GM23338 (cell line): Measurements from ENCODE around the gene PEX12. TPM values are rescaled to one million over a fixed set of nuclear protein-coding genes. Genes with fewer than 3 reads are reported as not detected.
"Not testable (repeated sequence)": the region's sequence is repeated elsewhere in the genome, so short reads cannot be mapped to it uniquely, and the experiment has no call there.

Experiments
- ATAC-seq: fragments of 200-7000 bp; cut with Tn5 transposase; 3 replicates; pipeline ENCODE4 v1.9.1; 2020
- DNase-seq: peaks from one replicate; pipeline ENCODE4 v3.0.0-alpha.2; 2015; ENCODE audit warnings: low spot score
- H2AFZ ChIP-seq: fragments of 200-600 bp; sonication (generic); 2 replicates; pipeline ENCODE4 v1.8.0; 2016; ENCODE audit warnings: antibody characterized with exemption, mild to moderate bottlenecking, moderate library complexity
- H3F3A ChIP-seq: fragments of 200-600 bp; sonication (generic); replicated peaks from 2 replicates; pipeline ENCODE4 v1.8.0; 2017; ENCODE audit warnings: antibody characterized with exemption, mixed run types, low read depth
- H3K27ac ChIP-seq: fragments of 200-600 bp; sonication (generic); 2 replicates; pipeline ENCODE4 v1.6.1; 2016; ENCODE audit warnings: low read depth
- H3K27me3 ChIP-seq: fragments of 200-600 bp; sonication (generic); 2 replicates; pipeline ENCODE4 v1.8.0; 2016; ENCODE audit warnings: mild to moderate bottlenecking, mixed run types, moderate library complexity; ENCODE audit not compliant: insufficient read depth
- H3K36me3 ChIP-seq: fragments of 200-600 bp; sonication (generic); 2 replicates; pipeline ENCODE4 v1.8.0; 2016; ENCODE audit warnings: mild to moderate bottlenecking; ENCODE audit not compliant: insufficient read depth
- H3K4me1 ChIP-seq: fragments of 200-600 bp; sonication (generic); 2 replicates; pipeline ENCODE4 v1.8.0; 2016; ENCODE audit warnings: mild to moderate bottlenecking, moderate library complexity; ENCODE audit not compliant: insufficient read depth
- H3K4me2 ChIP-seq: fragments of 200-600 bp; sonication (generic); 2 replicates; pipeline ENCODE4 v1.7.1; 2017; ENCODE audit warnings: mixed run types
- H3K4me3 ChIP-seq: fragments of 200-600 bp; sonication (generic); 2 replicates; pipeline ENCODE4 v1.6.1; 2016; ENCODE audit warnings: mixed run types
- H3K79me2 ChIP-seq: fragments of 200-600 bp; sonication (generic); replicated peaks from 2 replicates; pipeline ENCODE4 v1.8.0; 2017; ENCODE audit warnings: mild to moderate bottlenecking; ENCODE audit not compliant: insufficient read depth
- H3K9me2 ChIP-seq: fragments of 200-600 bp; sonication (generic); 2 replicates; pipeline ENCODE4 v1.8.0; 2017; ENCODE audit not compliant: insufficient read depth
- H4K20me1 ChIP-seq: fragments of 200-600 bp; sonication (generic); replicated peaks from 2 replicates; pipeline ENCODE4 v1.8.0; 2017; ENCODE audit warnings: mild to moderate bottlenecking; ENCODE audit not compliant: insufficient read depth
- H3K27ac Mint-ChIP-seq: 2 replicates; pipeline ENCODE4 v1.8.0; 2020; ENCODE audit warnings: inconsistent platforms, mild to moderate bottlenecking, moderate library complexity, mixed read lengths
- H3K27me3 Mint-ChIP-seq: 3 replicates; pipeline ENCODE4 v1.8.0; 2022; ENCODE audit warnings: low read depth, mild to moderate bottlenecking, moderate library complexity, mixed read lengths, inconsistent platforms; ENCODE audit not compliant: insufficient read depth, poor library complexity
- H3K36me3 Mint-ChIP-seq: 3 replicates; pipeline ENCODE4 v1.8.0; 2021; ENCODE audit warnings: low read depth, mild to moderate bottlenecking, inconsistent platforms, moderate library complexity, mixed read lengths
- H3K4me1 Mint-ChIP-seq: 3 replicates; pipeline ENCODE4 v1.8.0; 2020; ENCODE audit warnings: mild to moderate bottlenecking, inconsistent platforms, mixed read lengths
- H3K4me3 Mint-ChIP-seq: 3 replicates; pipeline ENCODE4 v1.8.0; 2021; ENCODE audit warnings: moderate library complexity, mild to moderate bottlenecking, inconsistent platforms, mixed read lengths
- H3K9me3 Mint-ChIP-seq: 3 replicates; pipeline ENCODE4 v1.8.0; 2020; ENCODE audit warnings: moderate library complexity, mild to moderate bottlenecking, inconsistent platforms, mixed read lengths
- CREB1 ChIP-seq: fragments of 250-450 bp; sonication (Bioruptor Pico); IDR thresholded peaks from 2 replicates; pipeline ENCODE4 v1.5.0; 2020; ENCODE audit warnings: low read depth, mild to moderate bottlenecking, moderate library complexity
- CTCF ChIP-seq, 2 experiments: fragments of 200-600 bp in 1 of 2; sonication (generic) in 1 of 2; conservative IDR thresholded peaks; 2 replicates each; pipeline versions ENCODE4 v1.5.1 to v1.6.1; 2016 to 2017; ENCODE audit warnings: antibody characterized with exemption in 2 of 2, low read depth in 2 of 2, mild to moderate bottlenecking in 2 of 2, moderate library complexity in 1 of 2
- ETS1 ChIP-seq: IDR thresholded peaks from 2 replicates; pipeline ENCODE4 v1.6.1; 2016; ENCODE audit warnings: antibody characterized with exemption
- EZH2 ChIP-seq: fragments of 200-600 bp; sonication (generic); IDR thresholded peaks from one replicate; pipeline ENCODE4 v1.8.0; 2017; ENCODE audit warnings: antibody characterized with exemption, mild to moderate bottlenecking, low read depth; ENCODE audit not compliant: unreplicated experiment
- EZH2phosphoT487 ChIP-seq: fragments of 200-600 bp; sonication (generic); IDR thresholded peaks from one replicate; pipeline ENCODE4 v1.8.1; 2018; ENCODE audit warnings: antibody characterized with exemption; ENCODE audit not compliant: unreplicated experiment
- JUNB ChIP-seq: IDR thresholded peaks from one replicate; pipeline ENCODE4 v1.6.1; 2016; ENCODE audit warnings: antibody characterized with exemption; ENCODE audit not compliant: unreplicated experiment
- NANOG ChIP-seq: IDR thresholded peaks from 2 replicates; pipeline ENCODE4 v1.6.1; 2016; ENCODE audit warnings: antibody characterized with exemption, borderline replicate concordance
- POLR2AphosphoS5 ChIP-seq: IDR thresholded peaks from 2 replicates; pipeline ENCODE4 v1.6.1; 2016; ENCODE audit warnings: antibody characterized with exemption, low read depth
- STAT1 ChIP-seq: IDR thresholded peaks from one replicate; pipeline ENCODE4 v1.6.1; 2016; ENCODE audit warnings: antibody characterized with exemption; ENCODE audit not compliant: unreplicated experiment
- ZNF114 ChIP-seq: fragments of 250-450 bp; sonication (Bioruptor Pico); IDR thresholded peaks from 2 replicates; pipeline ENCODE4 v1.5.0; 2020; ENCODE audit warnings: mild to moderate bottlenecking, moderate library complexity
- ZNF331 ChIP-seq: fragments of 250-450 bp; sonication (Bioruptor Pico); IDR thresholded peaks from 2 replicates; pipeline ENCODE4 v1.5.0; 2020; ENCODE audit warnings: low read depth, mild to moderate bottlenecking, moderate library complexity
- polyA plus RNA-seq: library from polyadenylated mRNA; unstranded; fragments of >200 nt; fragmentation: Nextera tagmentation; extraction: Ambion mirVana; gene quantifications from 2 replicates; pipeline ENCODE4 v1.2.1, GENCODE V29; 2016
- total RNA-seq: library from RNA; depleted of rRNA; stranded (reverse); fragments of >200 nt; shearing (Covaris generic); gene quantifications from 2 replicates; pipeline ENCODE4 v1.2.3, GENCODE V29; 2014

The PEX12 gene
- total and polyA plus RNA-seq, 2 experiments from 2014 or later = 1.5 to 1.9 TPM

- H3K4me3 Mint-ChIP-seq, H3K9me3 Mint-ChIP-seq, H3K4me1 Mint-ChIP-seq, H3K27me3 ChIP-seq, H3K27ac Mint-ChIP-seq, H3K4me1 ChIP-seq, H3F3A ChIP-seq, H3K9me2 ChIP-seq, ATAC-seq, H3K27ac ChIP-seq, H3K4me2 ChIP-seq, H3K4me3 ChIP-seq, H3K27me3 Mint-ChIP-seq, H3K79me2 ChIP-seq, DNase-seq, H2AFZ ChIP-seq: not testable (repeated sequence)
- peaks cover 13% of the 10 kb centered on the region; the same call in 1 of the 2 replicates for H4K20me1 ChIP-seq
- peaks cover 41% of the 10 kb centered on the region for H3K36me3 Mint-ChIP-seq
- peaks cover 26% of the 10 kb centered on the region for H3K36me3 ChIP-seq
Measured at GRCh38 chr17:35610746-35611145, 32.4 kb upstream of the PEX12 start.

GRCh38 chr17:35609831-35610230, 31.5 kb upstream of the PEX12 start:
- Mint-ChIP-seq H3K4me3 (no peak overlapping the region), H3K4me1 (no peaks in the 10 kb centered on the region), H3K36me3 (peaks cover 46% of the 10 kb centered on the region), H3K9me3 (no peaks in the 10 kb centered on the region), H3K27me3 (peaks cover 4% of the 10 kb centered on the region), H3K27ac (no peak overlapping the region)
- Histone ChIP-seq H3F3A (no peaks in the 10 kb centered on the region), H3K9me2 (no peaks in the 10 kb centered on the region), H3K4me3 (no peak overlapping the region), H3K36me3 (peaks cover 26% of the 10 kb centered on the region), H4K20me1 (peaks cover 15% of the 10 kb centered on the region; the same call in 1 of the 2 replicates), H3K27ac (no peak overlapping the region), H3K4me2 (no peak overlapping the region), H2AFZ (no peak overlapping the region), H3K79me2 (no peaks in the 10 kb centered on the region; the same call in 1 of the 2 replicates), H3K27me3 (no peaks in the 10 kb centered on the region), H3K4me1 (no peaks in the 10 kb centered on the region)
- no peak for DNase-seq
- no peak for ATAC-seq
- TF ChIP-seq CREB1 (CRISPR knock-in tag) = no peak
- TF ChIP-seq ZNF114 (CRISPR knock-in tag) = no peak
- no peak for TF ChIP-seq EZH2
- TF ChIP-seq ZNF331 = no peak
- TF ChIP-seq CTCF (conservative IDR thresholded peaks at IDR 0.05; ENCODE audit: low read depth in 2 of 2) = no peak
- TF ChIP-seq JUNB = no peak
- TF ChIP-seq ETS1 = no peak
- no peak for TF ChIP-seq STAT1
- no peak for TF ChIP-seq NANOG
- TF ChIP-seq POLR2AphosphoS5 = no peak
- no peak for TF ChIP-seq EZH2phosphoT487
